Cortex of kidney (tissue), 1 donor: ENCODE measurements around the gene SH3BP5.

Experiments used
- DNase-seq: peaks from one replicate; lab custom pipeline; 2025; lab: John Stamatoyannopoulos, UW

SH3BP5 gene

DNA sequence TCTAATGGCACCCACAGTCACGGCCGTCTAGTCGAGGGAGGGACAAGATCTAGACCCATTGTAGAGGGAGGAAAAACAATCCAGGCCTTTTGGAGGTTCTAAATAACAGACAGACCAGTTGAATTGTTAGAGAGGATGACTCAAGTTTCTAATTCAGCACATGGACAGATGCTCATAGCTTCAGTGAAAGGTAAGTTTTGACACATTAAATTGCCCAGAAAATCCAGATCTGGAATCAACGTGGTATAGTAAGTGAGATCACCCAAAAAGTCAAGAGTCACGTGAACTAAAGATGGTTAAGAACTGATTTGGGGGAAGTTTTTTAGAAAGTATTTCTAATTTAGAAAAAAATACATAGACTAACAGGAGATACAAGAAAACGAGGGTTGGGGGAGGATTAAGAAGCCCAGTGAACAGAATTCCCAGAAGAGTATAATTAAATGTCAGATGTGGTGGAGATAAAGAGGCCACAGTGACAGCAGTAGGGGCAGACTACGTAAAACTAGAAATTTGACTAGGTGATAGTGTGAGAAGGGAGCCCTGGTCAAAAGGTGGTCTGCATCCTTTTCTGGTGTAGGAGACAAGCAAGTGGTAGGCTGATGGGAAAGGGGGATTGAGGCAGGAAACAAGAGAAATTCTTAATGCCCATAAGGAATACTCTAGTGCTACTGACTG lies 79.2 kb downstream of the SH3BP5 start:
- DNase-seq: no peak

GRCh38 chr3:15246186-15246585 lies 86.2 kb downstream of the SH3BP5 start:
- no peak for DNase-seq

- DNase-seq: no peak
Observed at GRCh38 chr3:15243822-15244482, 88.4 kb downstream of the SH3BP5 start.

- no peak for DNase-seq
Observed at GRCh38 chr3:15241341-15241740, 91.0 kb downstream of the SH3BP5 start.

DNA sequence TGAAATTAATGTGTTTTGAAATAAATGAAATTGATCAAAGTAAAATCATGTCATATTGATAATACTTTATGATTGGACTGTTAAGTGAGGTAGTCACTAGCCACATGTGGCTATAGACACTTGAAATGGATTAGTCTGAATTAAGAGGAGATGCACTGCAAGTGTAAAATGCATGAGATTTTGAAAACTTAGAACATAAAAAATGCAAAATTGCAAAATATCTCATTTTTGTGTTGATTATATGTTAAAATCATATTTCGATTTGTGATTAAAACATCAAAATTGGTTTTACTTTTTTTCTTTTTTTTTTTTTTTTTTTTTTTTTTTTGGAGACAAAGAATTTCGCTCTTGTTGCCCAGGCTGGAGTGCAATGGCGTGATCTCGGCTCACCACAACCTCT lies 103.1 kb downstream of the SH3BP5 start:
- no peak for DNase-seq

GRCh38 chr3:15228147-15228546 lies 104.2 kb downstream of the SH3BP5 start:
- no peak for DNase-seq

- DNase-seq: no peak
Observed at GRCh38 chr3:15223685-15224572, 108.5 kb downstream of the SH3BP5 start.

- no peak for DNase-seq
Observed at GRCh38 chr3:15221574-15222217, 110.7 kb downstream of the SH3BP5 start.

- DNase-seq: no peak
Observed at GRCh38 chr3:15220661-15221060, 111.7 kb downstream of the SH3BP5 start.

- DNase-seq: no peak
Observed at GRCh38 chr3:15220056-15220455, 112.3 kb downstream of the SH3BP5 start.

DNA sequence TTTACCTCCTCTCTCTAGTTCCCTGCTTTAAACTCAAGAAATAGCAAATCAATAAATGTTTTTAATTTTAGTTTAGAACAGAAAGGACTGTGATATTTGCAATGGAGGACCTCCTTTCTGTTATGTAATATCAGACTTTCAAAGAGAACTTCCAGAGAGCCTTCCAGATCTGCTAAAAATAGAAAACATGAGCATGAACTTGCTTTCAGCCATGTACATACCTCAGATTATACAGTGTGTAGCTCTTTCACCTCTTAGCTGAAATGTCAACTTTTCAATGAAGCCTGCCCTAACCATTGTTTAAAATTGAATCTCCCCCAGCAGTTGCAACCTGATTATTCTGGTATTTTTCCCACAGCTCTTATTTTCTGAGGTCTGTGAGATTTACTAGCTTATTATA lies 113.7 kb downstream of the SH3BP5 start:
- DNase-seq: no peak

GRCh38 chr3:15217841-15218267 lies 114.5 kb downstream of the SH3BP5 start:
- no peak for DNase-seq

DNA sequence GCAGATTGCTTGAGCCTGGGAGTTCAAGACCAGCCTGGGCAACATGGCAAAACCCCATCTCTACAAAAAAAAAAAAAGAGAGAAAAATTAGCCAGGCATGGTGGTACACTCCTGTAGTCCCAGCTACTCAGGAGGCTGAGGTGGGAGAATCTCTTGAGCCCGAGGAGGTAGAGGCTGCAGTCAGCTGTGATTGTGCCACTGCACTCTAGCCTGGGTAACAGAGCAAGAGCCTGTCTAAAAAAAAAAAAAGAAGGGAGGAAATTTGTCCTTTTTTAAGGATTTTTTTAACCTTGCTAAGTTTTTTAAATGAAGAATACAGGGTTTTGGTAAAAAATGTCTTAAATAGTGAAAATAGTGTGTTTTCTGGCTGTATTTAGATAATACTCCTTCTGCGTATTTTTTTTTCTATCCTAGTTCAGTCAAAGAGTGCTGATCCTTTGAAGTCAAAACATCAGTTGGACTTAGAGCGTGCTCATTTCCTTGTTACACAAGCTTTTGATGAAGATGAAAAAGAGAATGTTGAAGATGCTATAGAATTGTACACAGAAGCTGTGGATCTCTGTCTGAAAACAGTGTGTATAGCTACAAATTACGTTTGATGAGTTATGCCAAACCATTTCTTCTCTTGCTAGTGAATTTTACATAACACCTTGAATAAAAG lies 115.2 kb downstream of the SH3BP5 start:
- no peak for DNase-seq

DNA sequence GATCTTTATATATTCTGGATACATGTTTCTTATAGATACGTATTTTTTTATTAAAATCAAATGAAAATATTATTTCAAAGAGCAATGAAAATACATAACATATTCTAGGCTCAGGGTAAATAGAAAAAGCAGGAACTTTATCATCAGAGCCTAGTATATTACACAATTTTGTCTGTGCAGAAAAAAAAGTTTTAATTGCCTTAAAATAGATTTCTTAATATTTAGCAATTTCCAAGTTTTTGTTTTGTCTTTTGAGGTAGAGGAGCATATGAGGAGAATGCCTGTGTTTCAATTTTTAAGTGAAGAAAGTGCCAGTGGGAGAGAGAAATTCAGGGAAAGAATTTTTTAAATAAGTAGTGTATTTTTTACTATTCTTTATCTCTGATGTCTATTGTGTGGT lies 115.9 kb downstream of the SH3BP5 start:
- no peak for DNase-seq

- DNase-seq: no peak
Observed at GRCh38 chr3:15215996-15216395, 116.4 kb downstream of the SH3BP5 start.

- no peak for DNase-seq
Observed at GRCh38 chr3:15214758-15215157, 117.6 kb downstream of the SH3BP5 start.

DNA sequence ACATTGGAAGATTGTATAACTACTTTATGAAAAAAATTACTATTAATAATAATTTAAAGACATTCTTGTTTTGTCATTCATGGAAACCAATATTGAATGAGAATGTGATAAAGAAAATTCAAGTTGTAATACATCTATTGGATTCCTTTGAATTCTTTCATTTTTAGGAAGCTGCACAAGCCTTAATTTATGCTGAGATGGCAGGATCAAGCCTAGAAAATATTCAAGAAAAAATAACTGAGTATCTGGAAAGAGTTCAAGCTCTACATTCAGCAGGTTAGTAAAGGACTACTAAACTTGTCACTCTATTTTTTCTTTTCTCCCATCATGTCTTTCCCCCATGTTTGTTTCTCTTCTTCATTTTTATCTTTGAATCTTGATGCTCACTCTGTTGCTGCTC lies 120.4 kb downstream of the SH3BP5 start:
- DNase-seq: no peak

DNA sequence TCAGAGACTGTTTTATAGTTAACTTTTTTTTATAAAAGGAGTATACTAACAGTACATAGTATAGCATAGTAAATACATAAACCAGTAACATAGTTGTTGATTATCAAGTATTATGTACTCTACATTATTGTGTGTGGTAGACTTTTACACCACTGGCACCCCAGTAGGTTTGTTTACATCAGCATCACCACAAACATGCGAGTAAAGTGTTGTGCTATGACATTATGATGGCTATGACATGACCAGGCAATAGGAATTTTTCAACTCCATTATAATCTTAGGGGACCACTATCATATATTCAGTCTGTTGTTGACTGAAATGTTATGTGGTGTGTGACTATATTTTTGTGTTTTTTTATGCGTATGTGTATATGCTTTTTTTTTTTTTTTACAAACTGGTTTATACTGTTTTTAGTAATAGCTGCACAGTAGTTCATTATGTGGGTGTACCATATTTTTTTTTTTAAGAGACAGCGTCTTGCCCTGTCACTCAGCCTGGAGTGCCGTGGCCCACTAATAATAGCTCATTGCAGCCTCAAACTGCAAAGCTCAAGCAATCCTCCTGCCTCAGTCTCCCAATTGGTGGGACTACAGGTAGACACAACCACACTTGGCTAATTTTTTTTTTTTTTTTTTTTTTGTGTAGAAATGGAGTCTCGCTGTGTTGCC lies 124.4 kb downstream of the SH3BP5 start:
- no peak for DNase-seq

DNA sequence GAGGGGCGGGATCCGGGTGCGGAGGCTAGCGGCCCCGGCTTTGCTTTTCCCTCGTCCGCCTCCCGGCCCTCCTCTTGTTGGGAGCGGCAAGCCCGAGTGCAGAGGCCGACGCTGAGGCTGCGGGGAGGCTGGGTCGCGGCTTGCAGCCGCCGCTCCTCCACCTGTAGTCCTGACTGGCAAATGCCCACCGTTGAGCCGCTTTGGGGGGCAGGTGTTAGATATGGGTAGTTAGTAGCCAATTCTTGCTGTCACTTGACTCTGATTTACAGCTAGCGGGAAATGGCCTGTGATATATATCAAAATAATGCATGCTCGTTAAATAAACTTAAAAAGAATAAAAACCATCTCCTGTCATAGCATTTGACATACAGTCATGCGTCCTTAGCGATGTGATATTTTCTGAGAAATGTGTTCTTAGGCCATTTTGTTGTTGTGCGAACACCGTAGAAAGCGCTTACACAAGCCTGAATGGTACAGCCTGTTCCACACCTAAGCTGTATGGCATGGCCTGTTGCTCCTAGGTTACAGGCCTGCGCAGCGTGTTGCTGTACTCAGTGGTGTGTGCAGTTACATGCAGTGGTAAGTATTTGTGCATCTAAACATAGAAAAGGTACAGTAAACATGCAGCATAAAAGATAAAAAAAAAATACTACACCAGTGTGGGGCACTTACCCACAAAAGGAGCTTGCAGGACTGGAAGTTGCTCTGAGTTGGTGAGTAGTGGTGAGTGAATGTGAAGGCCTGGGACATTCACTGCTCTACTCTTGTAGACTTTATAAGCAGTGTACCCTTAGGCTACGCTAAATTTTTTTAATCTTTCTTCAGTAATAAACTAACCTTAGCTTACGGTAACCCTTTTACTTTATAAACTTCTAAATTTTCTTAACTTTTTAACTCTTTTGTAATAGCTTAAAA lies 125.5 kb downstream of the SH3BP5 start:
- DNase-seq: no peak
